HTERT RPE-1 (cell line): Measurements from ENCODE around the gene ZBTB7C.

Source experiments
- in situ Hi-C: fragments of 300-500 bp; cut with MboI; formaldehyde crosslinking; loops from 4 replicates; pipeline ENCODE4 v1.14.3; 2020; ENCODE audit warnings: low sequenced_read_pairs

ZBTB7C gene

DNA sequence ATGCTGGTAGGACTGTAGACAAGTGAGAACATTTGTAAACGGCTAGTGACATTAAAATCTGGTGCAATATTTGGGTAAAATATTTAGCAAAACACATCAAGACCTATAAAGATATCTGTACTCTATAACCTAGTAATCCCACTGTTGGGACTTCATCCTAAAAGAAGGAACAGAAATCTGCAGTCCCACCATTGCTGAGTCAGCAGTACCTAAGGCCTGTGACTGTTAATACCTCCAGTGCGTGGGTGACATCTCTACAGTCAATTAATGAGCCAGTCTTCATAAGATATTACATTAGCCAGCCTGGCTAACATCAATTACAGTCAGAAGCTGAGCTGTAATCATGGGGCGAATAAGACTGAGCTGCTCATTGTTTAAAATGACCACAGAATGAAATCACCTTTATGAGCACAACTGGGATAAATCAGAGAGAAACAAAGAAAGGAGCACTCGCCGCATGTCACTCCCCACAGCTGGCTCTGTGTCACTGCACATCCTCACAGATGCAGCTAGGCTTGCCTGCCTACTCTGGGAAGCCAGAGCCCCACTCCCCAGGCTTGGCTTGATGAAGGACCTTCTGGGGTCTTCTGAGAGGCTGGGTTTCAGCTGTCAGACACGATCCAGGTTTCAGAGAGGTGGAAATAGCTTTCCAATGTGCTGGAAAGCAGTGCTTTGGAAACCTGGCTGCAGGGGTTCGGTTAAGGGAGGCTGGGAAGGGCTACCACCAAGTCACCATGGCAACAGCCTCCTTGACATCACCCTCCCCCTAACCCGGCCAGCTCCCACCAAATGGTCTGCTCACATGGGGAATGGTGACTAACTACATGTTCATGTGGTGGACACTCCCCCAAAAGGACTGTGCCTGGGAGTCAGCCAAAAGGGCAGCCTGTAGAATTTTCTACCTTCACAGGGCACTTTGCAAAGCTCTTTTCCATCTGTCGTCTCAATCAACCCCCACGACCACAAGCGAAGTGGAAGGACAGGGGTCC, 145.0 kb downstream of the ZBTB7C start:
- in situ Hi-C loops = no loop called here

DNA sequence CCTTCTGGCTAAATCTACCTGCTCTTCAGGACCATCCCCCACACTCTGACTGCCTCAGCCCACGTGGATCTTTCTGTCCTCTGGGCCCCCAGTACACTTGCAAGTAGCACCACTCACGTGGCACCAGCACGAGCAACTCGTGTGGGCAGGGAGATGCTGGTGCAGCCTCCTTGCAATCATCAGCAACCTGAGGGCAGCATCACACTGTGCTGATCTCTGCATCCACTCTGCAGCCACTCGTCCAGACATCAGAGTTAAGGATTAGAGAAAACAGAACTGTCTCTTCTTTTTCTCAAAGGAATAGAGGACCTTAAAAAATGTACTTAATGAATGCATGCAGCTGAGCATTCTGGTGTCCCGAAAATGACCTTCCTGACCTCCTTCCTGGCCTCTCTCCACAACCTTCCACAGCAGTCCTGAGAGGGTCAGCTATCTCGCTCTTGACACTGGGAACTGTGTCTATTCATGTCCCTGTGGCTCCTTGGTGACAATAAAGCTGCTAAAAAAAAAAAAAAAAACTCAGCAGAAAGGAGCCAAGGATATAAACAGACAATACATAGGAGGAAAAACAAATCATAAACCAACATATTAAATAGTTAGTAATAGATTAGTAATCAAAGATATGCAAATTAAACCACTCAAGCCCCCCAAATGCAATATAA, 145.9 kb downstream of the ZBTB7C start:
- in situ Hi-C loops = no loop called here

DNA sequence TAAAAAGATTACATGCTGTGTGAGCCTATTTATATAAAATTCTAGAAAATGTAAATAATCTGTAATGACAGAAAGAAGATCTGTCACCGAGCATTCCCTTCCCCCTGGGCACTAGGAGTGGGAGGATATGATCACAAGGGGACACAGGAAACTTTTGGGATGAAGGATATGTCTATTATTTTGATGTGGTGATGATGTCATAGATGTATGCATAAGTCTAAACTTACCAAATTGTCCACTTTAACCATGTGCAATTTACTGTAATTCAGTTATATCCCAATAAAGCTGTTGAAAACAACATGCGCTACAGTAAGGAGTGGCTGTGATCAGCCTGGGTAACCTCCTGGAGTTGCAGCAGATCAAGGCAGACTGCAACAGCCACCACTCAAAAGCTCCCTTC, 148.9 kb downstream of the ZBTB7C start:
- in situ Hi-C loops = no loop called here

GRCh38 chr18:48256848-48257247, 152.3 kb downstream of the ZBTB7C start:
- in situ Hi-C loops = no loop called here

DNA sequence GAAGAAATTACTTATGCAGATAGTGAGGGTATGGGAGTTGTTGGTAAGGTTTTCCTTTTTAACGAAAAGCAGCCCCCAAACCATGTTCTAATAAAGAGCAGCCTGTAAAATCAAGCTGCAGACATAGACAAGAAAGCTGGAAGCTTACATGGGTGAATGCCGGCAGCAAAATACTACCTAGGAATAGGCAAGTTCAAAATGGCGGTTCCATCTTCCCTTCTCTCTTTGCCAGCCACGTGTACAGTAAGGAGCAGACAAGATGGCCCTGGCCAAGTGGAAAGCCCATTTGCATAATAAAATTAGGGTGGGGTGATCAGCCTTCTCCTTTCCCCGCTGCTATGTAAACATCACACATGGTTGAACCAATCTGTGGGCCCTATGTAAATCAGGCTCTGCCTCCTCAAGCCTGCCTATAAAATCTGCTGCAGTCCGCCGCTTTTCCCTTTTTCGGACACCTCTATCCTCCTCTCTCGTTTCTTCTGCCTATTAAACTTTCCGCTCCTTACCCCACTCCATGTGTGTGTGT, 155.0 kb downstream of the ZBTB7C start:
- in situ Hi-C loops = no loop called here

- in situ Hi-C loops = no loop called here
Observed at GRCh38 chr18:48252525-48252924, 156.7 kb downstream of the ZBTB7C start.

DNA sequence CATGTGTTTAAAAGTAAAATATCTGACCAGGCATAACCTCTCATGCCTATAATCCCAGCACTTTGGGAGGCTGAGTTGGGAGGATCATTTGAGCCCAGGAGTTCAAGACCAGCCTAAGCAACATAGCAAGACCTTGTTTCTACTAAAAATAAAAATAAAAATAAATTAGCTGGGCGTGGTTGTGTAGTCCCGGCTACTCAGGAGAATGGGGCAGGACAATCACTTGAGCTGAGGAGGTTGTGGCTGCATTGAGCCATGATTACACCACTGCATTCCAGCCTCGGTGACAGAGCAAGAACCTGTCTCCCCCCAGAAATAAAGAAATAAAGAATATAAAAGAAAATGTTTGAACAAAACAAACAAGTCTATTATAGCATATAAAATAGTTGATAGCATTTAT, 158.3 kb downstream of the ZBTB7C start:
- in situ Hi-C loops = no loop called here

DNA sequence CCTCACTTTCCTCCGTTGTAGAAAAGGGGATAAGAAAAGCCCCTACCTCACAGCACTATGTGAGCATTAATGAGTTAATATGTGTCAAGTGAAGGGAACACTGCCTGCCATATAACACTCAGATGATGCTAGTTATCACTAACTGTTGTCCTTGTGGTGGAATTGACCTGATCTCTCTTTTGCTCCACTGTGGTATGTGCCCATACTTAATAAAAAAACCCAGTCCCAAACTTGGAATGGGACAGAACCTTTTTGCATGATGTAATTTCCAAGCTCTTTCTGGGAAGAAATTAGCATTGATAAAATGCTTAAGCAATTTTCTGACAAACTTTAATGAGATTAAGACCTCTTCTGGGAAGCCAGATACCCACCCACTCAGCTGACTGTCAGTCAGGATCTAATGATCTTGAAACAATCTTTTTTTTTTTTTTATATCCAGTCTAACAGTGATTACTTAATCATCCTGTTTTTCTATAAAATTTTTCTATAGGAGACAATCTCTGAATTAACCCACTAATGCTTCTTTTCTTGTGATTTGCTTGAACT, 158.7 kb downstream of the ZBTB7C start:
- in situ Hi-C loops = no loop called here

DNA sequence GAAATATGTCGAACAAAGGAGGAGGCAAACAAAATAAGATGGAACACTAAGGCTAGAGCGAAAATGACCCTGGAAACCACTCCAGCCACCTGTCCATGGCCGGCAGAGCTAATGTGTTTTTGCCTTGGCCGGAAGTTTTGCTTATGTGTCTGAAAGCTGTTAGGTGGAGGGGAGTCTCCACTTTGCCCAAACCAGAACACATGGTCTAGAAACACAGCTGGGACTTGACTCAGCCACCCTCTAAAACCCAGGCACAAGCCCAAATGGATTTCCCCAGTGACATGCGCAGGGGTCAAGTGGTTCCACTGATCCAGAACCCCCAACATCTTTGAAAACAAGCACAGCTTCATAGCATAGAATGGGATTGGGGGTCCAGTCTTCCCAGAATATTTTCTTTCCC, 159.3 kb downstream of the ZBTB7C start:
- in situ Hi-C loops = no loop called here

GRCh38 chr18:48244530-48244929, 164.7 kb downstream of the ZBTB7C start:
- in situ Hi-C loops = no loop called here

GRCh38 chr18:48238636-48239035, 170.5 kb downstream of the ZBTB7C start:
- in situ Hi-C loops = no loop called here

- in situ Hi-C loops = no loop called here
Observed at GRCh38 chr18:48238206-48238605, 171.0 kb downstream of the ZBTB7C start.

DNA sequence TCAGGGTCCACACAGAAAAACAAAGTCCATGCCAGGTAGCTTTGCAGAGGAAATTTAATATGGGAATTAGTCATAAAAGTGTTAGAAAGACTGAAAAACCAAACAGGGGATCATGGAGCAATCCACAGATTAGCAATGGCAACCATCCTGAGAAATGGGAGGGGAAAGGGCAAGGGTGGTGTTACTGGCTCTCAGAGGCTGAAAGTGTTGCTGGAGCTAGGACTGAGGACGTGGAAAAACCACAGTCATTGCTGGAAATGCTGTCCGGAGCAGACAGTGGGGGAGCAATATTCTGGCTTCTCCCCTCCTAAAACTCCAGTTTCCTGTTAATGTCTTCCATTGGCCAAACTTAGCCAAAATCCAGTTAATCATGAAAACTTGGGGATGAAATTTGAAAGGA, 172.4 kb downstream of the ZBTB7C start:
- in situ Hi-C loops = no loop called here

- in situ Hi-C loops = no loop called here
Observed at GRCh38 chr18:48230467-48231113, 178.6 kb downstream of the ZBTB7C start.

GRCh38 chr18:48229552-48229981, 179.6 kb downstream of the ZBTB7C start:
- in situ Hi-C loops = no loop called here

GRCh38 chr18:48228841-48229240, 180.3 kb downstream of the ZBTB7C start:
- in situ Hi-C loops = no loop called here

DNA sequence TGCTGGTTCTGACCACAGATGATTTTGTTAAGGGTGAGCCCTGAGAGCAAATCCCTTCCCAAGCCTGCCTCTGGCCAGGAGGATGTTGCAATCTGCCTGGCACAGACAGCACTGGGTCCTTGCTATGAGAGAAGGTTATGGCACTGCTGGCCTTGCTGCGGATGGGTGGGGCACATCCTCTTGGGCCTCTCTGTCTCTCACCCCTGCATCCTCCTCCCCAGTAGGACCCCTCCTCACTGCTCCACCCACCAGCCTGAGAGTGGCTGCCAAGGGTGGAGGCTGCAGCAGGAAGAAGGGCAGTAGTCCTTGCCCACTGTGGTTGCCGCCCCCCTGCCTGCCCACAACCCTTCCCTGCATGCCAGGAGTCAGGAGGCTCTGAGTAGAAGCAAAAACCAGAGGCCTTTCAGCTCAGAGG, 180.9 kb downstream of the ZBTB7C start:
- in situ Hi-C loops = no loop called here

DNA sequence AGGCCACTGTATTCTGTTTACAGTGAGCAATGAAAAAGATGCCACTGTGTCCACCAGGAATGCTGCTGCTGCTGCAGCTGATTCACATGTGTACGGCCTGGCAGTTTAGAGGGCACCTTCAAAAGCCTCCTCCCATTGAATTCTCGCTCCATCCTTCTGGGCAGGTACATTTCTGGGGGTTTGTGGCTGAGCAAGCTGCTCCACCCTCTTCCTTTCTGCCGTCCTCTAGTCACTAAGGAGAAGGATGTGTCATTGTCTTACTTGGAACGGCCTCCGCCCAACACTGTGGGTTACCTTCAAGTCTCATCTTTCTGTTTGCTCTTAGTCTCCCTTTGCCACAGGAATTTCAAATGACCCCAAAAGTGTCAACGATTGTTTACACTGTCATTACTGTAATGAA, 182.0 kb downstream of the ZBTB7C start:
- in situ Hi-C loops = no loop called here

GRCh38 chr18:48226401-48226800, 182.8 kb downstream of the ZBTB7C start:
- in situ Hi-C loops = no loop called here

GRCh38 chr18:48222118-48222517, 187.1 kb downstream of the ZBTB7C start:
- in situ Hi-C loops = no loop called here
